ENCODE data around the gene TPSG1. TPM values are rescaled to one million over a fixed set of nuclear protein-coding genes. Genes with fewer than 3 reads are reported as not detected.
"Not testable (repeated sequence)": the region's sequence is repeated elsewhere in the genome, so short reads cannot be mapped to it uniquely, and the experiment has no call there.

Gene TPSG1
- polyA plus RNA-seq (2013, experiment 1 of 2): not detected
- not detected for polyA plus RNA-seq (2013, experiment 2 of 2)

GRCh38 chr16:1225051-1225451 lies at the start of gene TPSG1:
TSS of gene TPSG1 (minus strand) at chr16:1225268. CDS start at chr16:1225252, 16 bp downstream.
- no peak within 1 kb of the TSS for H3K4me3 ChIP-seq (ENCODE audit: extremely low read depth, insufficient read depth, low read length, poor library complexity, severe bottlenecking)
- H3K27ac ChIP-seq (ENCODE audit: low read depth, low read length, severe bottlenecking): no peak within 1 kb of the TSS
- no peaks in the 10 kb centered on the region for H3K9me3 ChIP-seq (ENCODE audit: control insufficient read depth, low read length)
- H3K4me1 ChIP-seq (ENCODE audit: control insufficient read depth, insufficient read depth, low read length, poor library complexity, severe bottlenecking): no peaks in the 10 kb centered on the region
- 81 to 100% methylated on average over 3 to 7 of the region's 10 CpGs for WGBS, 2 experiments (ENCODE audit: insufficient coverage in 2 of 2)
- no peaks in the 10 kb centered on the region for H3K36me3 ChIP-seq (ENCODE audit: control insufficient read depth, insufficient read depth, low read length)

- no CpG with 5 or more reads among the region's 7 CpGs for WGBS, 2 experiments (ENCODE audit: insufficient coverage in 2 of 2)
- Histone ChIP-seq H3K4me1 (ENCODE audit: control insufficient read depth, insufficient read depth, low read length, poor library complexity, severe bottlenecking) (no peaks in the 10 kb centered on the region), H3K4me3 (ENCODE audit: extremely low read depth, insufficient read depth, low read length, poor library complexity, severe bottlenecking) (no peak overlapping the region), H3K27ac (ENCODE audit: low read depth, low read length, severe bottlenecking) (no peak overlapping the region), H3K9me3 (ENCODE audit: control insufficient read depth, low read length) (no peaks in the 10 kb centered on the region), H3K36me3 (ENCODE audit: control insufficient read depth, insufficient read depth, low read length) (no peaks in the 10 kb centered on the region)
Measured at GRCh38 chr16:1274767-1275166, 49.7 kb upstream of the TPSG1 start.

- Histone ChIP-seq H3K4me1 (ENCODE audit: control insufficient read depth, insufficient read depth, low read length, poor library complexity, severe bottlenecking) (no peaks in the 10 kb centered on the region), H3K27ac (ENCODE audit: low read depth, low read length, severe bottlenecking) (no peak overlapping the region), H3K4me3 (ENCODE audit: extremely low read depth, insufficient read depth, low read length, poor library complexity, severe bottlenecking) (no peak overlapping the region), H3K36me3 (ENCODE audit: control insufficient read depth, insufficient read depth, low read length) (no peaks in the 10 kb centered on the region), H3K9me3 (ENCODE audit: control insufficient read depth, low read length) (no peaks in the 10 kb centered on the region)
- WGBS, 2 experiments (ENCODE audit: insufficient coverage in 2 of 2): 91 to 94% methylated on average over 15 of the region's 15 CpGs
Measured at GRCh38 chr16:1273816-1274215, 48.7 kb upstream of the TPSG1 start.

- no peaks in the 10 kb centered on the region for H3K4me1 ChIP-seq (ENCODE audit: control insufficient read depth, insufficient read depth, low read length, poor library complexity, severe bottlenecking)
- no peak overlapping the region for H3K27ac ChIP-seq (ENCODE audit: low read depth, low read length, severe bottlenecking)
- WGBS, 2 experiments (ENCODE audit: insufficient coverage in 2 of 2): 80 to 81% methylated on average over 9 of the region's 9 CpGs
- no peaks in the 10 kb centered on the region for H3K36me3 ChIP-seq (ENCODE audit: control insufficient read depth, insufficient read depth, low read length)
- no peaks in the 10 kb centered on the region for H3K9me3 ChIP-seq (ENCODE audit: control insufficient read depth, low read length)
- no peak overlapping the region for H3K4me3 ChIP-seq (ENCODE audit: extremely low read depth, insufficient read depth, low read length, poor library complexity, severe bottlenecking)
Measured at GRCh38 chr16:1272453-1273198, 47.6 kb upstream of the TPSG1 start.

- H3K4me1 ChIP-seq (ENCODE audit: control insufficient read depth, insufficient read depth, low read length, poor library complexity, severe bottlenecking); H3K4me3 ChIP-seq (ENCODE audit: extremely low read depth, insufficient read depth, low read length, poor library complexity, severe bottlenecking); H3K27ac ChIP-seq (ENCODE audit: low read depth, low read length, severe bottlenecking); H3K9me3 ChIP-seq (ENCODE audit: control insufficient read depth, low read length); H3K36me3 ChIP-seq (ENCODE audit: control insufficient read depth, insufficient read depth, low read length): not testable (repeated sequence)
- 82 to 93% methylated on average over 14 to 19 of the region's 19 CpGs for WGBS, 2 experiments (ENCODE audit: insufficient coverage in 2 of 2)
Measured at GRCh38 chr16:1271724-1272413, 46.8 kb upstream of the TPSG1 start.

GRCh38 chr16:1271380-1271723 lies 46.3 kb upstream of the TPSG1 start:
- H3K36me3 ChIP-seq (ENCODE audit: control insufficient read depth, insufficient read depth, low read length): no peaks in the 10 kb centered on the region
- no peak overlapping the region for H3K27ac ChIP-seq (ENCODE audit: low read depth, low read length, severe bottlenecking)
- H3K4me3 ChIP-seq (ENCODE audit: extremely low read depth, insufficient read depth, low read length, poor library complexity, severe bottlenecking): no peak overlapping the region
- H3K4me1 ChIP-seq (ENCODE audit: control insufficient read depth, insufficient read depth, low read length, poor library complexity, severe bottlenecking): no peaks in the 10 kb centered on the region
- H3K9me3 ChIP-seq (ENCODE audit: control insufficient read depth, low read length): no peaks in the 10 kb centered on the region
- WGBS, 2 experiments (ENCODE audit: insufficient coverage in 2 of 2): 88 to 93% methylated on average over 12 of the region's 12 CpGs

- not testable (repeated sequence) for H3K36me3 ChIP-seq (ENCODE audit: control insufficient read depth, insufficient read depth, low read length); H3K9me3 ChIP-seq (ENCODE audit: control insufficient read depth, low read length); H3K4me1 ChIP-seq (ENCODE audit: control insufficient read depth, insufficient read depth, low read length, poor library complexity, severe bottlenecking); H3K4me3 ChIP-seq (ENCODE audit: extremely low read depth, insufficient read depth, low read length, poor library complexity, severe bottlenecking); H3K27ac ChIP-seq (ENCODE audit: low read depth, low read length, severe bottlenecking)
- WGBS, 2 experiments (ENCODE audit: insufficient coverage in 2 of 2): 88 to 96% methylated on average over 6 to 7 of the region's 7 CpGs
Measured at GRCh38 chr16:1269418-1269817, 44.4 kb upstream of the TPSG1 start.

GRCh38 chr16:1265826-1266225 lies 40.8 kb upstream of the TPSG1 start:
- no peak overlapping the region for H3K27ac ChIP-seq (ENCODE audit: low read depth, low read length, severe bottlenecking)
- WGBS, 2 experiments (ENCODE audit: insufficient coverage in 2 of 2): 83 to 89% methylated on average over 6 to 19 of the region's 19 CpGs
- no peak overlapping the region for H3K4me3 ChIP-seq (ENCODE audit: extremely low read depth, insufficient read depth, low read length, poor library complexity, severe bottlenecking)
- H3K4me1 ChIP-seq (ENCODE audit: control insufficient read depth, insufficient read depth, low read length, poor library complexity, severe bottlenecking): no peaks in the 10 kb centered on the region
- H3K36me3 ChIP-seq (ENCODE audit: control insufficient read depth, insufficient read depth, low read length): no peaks in the 10 kb centered on the region
- H3K9me3 ChIP-seq (ENCODE audit: control insufficient read depth, low read length): peaks cover 7% of the 10 kb centered on the region

GRCh38 chr16:1265090-1265630 lies 40.1 kb upstream of the TPSG1 start:
- Histone ChIP-seq H3K9me3 (ENCODE audit: control insufficient read depth, low read length) (peaks cover 7% of the 10 kb centered on the region), H3K27ac (ENCODE audit: low read depth, low read length, severe bottlenecking) (no peak overlapping the region), H3K36me3 (ENCODE audit: control insufficient read depth, insufficient read depth, low read length) (no peaks in the 10 kb centered on the region), H3K4me1 (ENCODE audit: control insufficient read depth, insufficient read depth, low read length, poor library complexity, severe bottlenecking) (no peaks in the 10 kb centered on the region), H3K4me3 (ENCODE audit: extremely low read depth, insufficient read depth, low read length, poor library complexity, severe bottlenecking) (no peak overlapping the region)
- 90 to 97% methylated on average over 4 to 9 of the region's 13 CpGs for WGBS, 2 experiments (ENCODE audit: insufficient coverage in 2 of 2)

GRCh38 chr16:1264345-1265089 lies 39.4 kb upstream of the TPSG1 start:
- Histone ChIP-seq H3K4me1 (ENCODE audit: control insufficient read depth, insufficient read depth, low read length, poor library complexity, severe bottlenecking) (no peaks in the 10 kb centered on the region), H3K9me3 (ENCODE audit: control insufficient read depth, low read length) (peaks cover 7% of the 10 kb centered on the region), H3K27ac (ENCODE audit: low read depth, low read length, severe bottlenecking) (no peak overlapping the region), H3K36me3 (ENCODE audit: control insufficient read depth, insufficient read depth, low read length) (no peaks in the 10 kb centered on the region), H3K4me3 (ENCODE audit: extremely low read depth, insufficient read depth, low read length, poor library complexity, severe bottlenecking) (no peak overlapping the region)
- 91% methylated on average over 16 of the region's 16 CpGs for WGBS, 2 experiments (ENCODE audit: insufficient coverage in 2 of 2)

Data from mesodermal cell (in vitro differentiated cells).